Left ventricle myocardium inferior (tissue), 1 donor: ENCODE data around the gene PTPRG. TPM values are rescaled to one million over a fixed set of nuclear protein-coding genes. Genes with fewer than 3 reads are reported as not detected.

ENCODE experiments used
- DNase-seq: peaks from one replicate; pipeline ENCODE4 v3.0.0-alpha.2; 2020
- H3K27ac ChIP-seq: fragments of 200-600 bp; replicated peaks from 2 replicates; pipeline ENCODE4 v1.8.0; 2021
- H3K27me3 ChIP-seq: fragments of 200-600 bp; 2 replicates; pipeline ENCODE4 v1.8.0; 2021; ENCODE audit warnings: low read depth
- H3K36me3 ChIP-seq: fragments of 200-600 bp; 2 replicates; pipeline ENCODE4 v1.8.0; 2021
- H3K4me1 ChIP-seq: fragments of 200-600 bp; 2 replicates; pipeline ENCODE4 v1.8.0; 2021
- H3K4me3 ChIP-seq: fragments of 200-600 bp; 2 replicates; pipeline ENCODE4 v1.8.0; 2021; ENCODE audit warnings: mild to moderate bottlenecking, moderate library complexity
- H3K9me3 ChIP-seq: fragments of 200-600 bp; replicated peaks from 2 replicates; pipeline ENCODE4 v1.8.0; 2021
- intact Hi-C: fragments of 100-400 bp; cut with micrococcal nuclease; formaldehyde crosslinking; loops from one replicate; pipeline ENCODE4 v1.11.0; 2022
- total RNA-seq: library from RNA; stranded (reverse); fragmentation: NEBNext Ultra II Directional; extraction: Animal tissue kit (Norgen Biotek cat#: 25700); gene quantifications from one replicate; pipeline ENCODE4 v1.2.1, GENCODE V29; 2021
- TF ChIP-seq, protein P1 (sequence below): fragments of 200-600 bp; IDR thresholded peaks from 2 replicates; pipeline ENCODE4 v1.8.0; 2021; ENCODE audit warnings: antibody characterized with exemption, mild to moderate bottlenecking, borderline replicate concordance
- donor health status: DM: no; HTN: yes; CAD: no; lungs with severe emphysema.

Gene PTPRG
- total RNA-seq, 1 donor from 2014 or later = 29.6 TPM

DNA sequence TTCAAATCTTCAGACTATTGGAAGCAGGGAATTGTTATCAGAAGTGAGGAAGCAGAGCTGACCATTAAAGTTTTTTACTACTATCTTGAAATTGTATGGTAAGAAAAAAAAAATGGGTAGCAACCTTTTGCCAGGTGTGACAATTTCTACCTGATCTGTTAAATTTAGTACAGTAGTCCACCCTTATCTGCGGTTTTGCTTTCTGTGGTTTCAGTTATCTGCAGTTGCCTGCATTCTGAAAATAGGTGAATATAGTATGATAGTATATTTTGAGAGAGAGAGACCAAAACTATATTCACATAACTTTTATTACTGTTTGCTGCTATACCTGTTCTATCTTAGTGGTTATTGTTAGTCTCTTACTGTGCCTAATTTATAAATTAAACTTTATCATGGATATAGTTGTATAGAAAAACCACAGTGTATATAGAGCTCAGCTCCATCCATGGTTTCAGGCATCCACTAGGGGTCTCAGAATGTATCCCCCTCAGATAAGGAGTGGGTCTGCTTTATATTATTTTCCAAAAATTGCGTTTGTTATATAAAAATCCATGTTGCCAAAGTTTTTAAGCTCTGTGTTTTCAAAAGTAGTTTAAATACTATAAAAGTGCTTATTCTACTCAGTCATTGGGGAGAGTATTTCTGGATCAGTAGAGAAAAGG is 69.9 kb downstream of the PTPRG start:
- Histone ChIP-seq H3K27ac (no peak overlapping the region), H3K9me3 (peaks cover 14% of the 10 kb centered on the region), H3K36me3 (no peaks in the 10 kb centered on the region), H3K4me3 (no peak overlapping the region), H3K4me1 (peaks cover 73% of the 10 kb centered on the region), H3K27me3 (no peaks in the 10 kb centered on the region)
- DNase-seq = no peak
- TF ChIP-seq, protein P1, sequence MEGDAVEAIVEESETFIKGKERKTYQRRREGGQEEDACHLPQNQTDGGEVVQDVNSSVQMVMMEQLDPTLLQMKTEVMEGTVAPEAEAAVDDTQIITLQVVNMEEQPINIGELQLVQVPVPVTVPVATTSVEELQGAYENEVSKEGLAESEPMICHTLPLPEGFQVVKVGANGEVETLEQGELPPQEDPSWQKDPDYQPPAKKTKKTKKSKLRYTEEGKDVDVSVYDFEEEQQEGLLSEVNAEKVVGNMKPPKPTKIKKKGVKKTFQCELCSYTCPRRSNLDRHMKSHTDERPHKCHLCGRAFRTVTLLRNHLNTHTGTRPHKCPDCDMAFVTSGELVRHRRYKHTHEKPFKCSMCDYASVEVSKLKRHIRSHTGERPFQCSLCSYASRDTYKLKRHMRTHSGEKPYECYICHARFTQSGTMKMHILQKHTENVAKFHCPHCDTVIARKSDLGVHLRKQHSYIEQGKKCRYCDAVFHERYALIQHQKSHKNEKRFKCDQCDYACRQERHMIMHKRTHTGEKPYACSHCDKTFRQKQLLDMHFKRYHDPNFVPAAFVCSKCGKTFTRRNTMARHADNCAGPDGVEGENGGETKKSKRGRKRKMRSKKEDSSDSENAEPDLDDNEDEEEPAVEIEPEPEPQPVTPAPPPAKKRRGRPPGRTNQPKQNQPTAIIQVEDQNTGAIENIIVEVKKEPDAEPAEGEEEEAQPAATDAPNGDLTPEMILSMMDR = no peak
- intact Hi-C loops = no loop called here

DNA sequence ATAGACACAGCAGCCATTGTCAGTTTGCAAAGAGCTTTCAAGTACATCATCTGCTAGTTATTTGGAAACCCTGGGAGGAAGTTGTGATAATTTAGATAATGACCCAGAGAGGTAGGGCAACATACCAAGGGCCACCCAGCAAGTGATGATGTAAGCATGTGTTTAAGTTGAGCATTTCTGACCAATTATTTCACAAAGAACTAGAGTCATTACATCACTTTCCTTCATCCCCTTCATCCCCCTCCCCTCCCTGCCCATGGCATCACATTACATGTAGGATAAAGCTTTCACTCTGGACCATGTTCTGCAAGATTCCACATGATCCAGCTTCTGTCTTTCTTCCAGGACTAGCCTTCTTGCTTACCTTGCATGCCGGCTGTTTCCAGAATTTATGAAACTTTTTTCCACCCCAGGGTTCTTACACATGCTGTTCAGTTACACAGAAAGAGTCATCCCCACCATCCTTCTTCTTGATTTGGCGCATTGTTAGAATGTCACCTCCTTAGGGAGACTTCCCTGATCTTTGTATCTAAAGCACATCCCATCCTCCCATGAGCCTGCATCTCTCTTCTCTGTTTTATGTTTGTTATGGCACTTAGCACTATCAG is 71.3 kb downstream of the PTPRG start:
- peaks cover 14% of the 10 kb centered on the region for H3K9me3 ChIP-seq
- TF ChIP-seq, protein P1 = no peak
- DNase-seq = no peak
- no peaks in the 10 kb centered on the region for H3K36me3 ChIP-seq
- H3K27ac ChIP-seq = no peak overlapping the region
- H3K27me3 ChIP-seq = no peaks in the 10 kb centered on the region
- intact Hi-C loops = no loop called here
- H3K4me3 ChIP-seq = no peak overlapping the region
- H3K4me1 ChIP-seq = peaks cover 73% of the 10 kb centered on the region

DNA sequence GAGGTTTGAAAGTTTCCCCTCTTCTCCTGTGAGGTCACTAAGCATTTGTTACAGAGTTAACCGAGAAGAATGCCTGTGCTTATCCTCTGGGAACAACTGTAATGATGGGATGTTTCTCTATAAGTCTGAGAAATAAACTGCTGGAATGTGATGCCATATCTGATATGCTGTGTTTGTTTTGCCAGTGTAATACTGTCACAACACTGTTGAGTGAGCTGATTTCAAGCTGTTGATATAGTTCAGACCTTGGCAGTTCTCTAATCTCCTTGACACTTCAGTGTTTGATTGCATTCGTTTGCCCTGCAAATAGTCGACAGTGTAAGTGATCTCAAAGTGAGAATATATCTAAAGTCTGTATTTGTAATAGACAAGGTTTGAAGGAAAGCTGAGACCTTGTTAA is 73.3 kb downstream of the PTPRG start:
- no peaks in the 10 kb centered on the region for H3K36me3 ChIP-seq
- H3K4me1 ChIP-seq = peaks cover 65% of the 10 kb centered on the region
- TF ChIP-seq, protein P1 = no peak
- peak overlapping the region; percentile 4 for H3K27ac ChIP-seq
- no peaks in the 10 kb centered on the region for H3K27me3 ChIP-seq
- intact Hi-C loops = no loop called here
- peaks cover 14% of the 10 kb centered on the region for H3K9me3 ChIP-seq
- no peak for DNase-seq
- no peak overlapping the region for H3K4me3 ChIP-seq

DNA sequence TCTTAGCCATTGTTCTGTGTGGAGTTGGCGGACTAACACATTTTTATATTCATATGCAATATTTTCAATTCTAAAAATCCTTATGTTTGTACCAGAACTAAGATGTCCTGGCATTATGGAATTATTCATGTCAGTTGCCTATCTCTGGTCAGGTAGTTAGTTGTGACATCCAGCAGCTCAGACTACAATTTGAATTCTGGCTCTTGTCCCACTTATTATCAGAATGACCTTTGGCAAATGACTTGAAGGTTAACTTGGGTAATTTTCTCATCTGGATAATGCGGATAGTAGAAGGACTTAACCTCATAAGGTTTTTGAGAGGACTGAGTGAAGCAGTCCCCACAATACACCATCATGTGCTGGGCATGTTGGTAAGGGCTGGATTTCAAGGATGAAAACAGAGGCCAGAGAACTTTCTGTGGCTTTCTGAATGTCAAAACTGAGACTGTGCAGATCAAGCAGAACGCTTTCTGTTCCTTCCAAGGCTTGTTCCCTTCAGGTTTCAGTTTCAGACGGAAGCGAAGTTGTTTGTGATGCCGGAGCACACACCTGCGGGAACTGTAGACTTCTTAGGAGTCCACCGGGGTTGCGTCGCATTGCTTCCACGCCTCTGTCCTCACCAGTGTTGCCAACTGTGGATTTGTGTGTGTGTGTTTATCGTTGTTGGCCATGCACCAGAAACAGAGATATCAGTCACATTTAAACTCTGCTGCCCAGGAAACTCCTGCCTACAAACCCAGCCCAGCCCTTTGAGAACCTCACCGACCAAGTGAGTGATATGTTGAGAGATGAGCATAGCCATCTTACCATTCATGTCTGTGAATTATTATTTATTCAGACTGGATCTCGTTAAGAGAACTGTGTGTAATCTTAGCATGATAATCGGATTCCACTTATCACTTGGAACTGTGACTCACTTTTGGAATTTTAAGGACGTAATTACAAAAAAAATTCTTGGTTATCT is 76.0 kb downstream of the PTPRG start:
- Histone ChIP-seq H3K4me3 (peak overlapping the region; percentile 54), H3K4me1 (peaks cover 65% of the 10 kb centered on the region), H3K9me3 (peaks cover 14% of the 10 kb centered on the region), H3K27ac (peak overlapping the region; percentile 84), H3K27me3 (no peaks in the 10 kb centered on the region), H3K36me3 (no peaks in the 10 kb centered on the region)
- no peak for DNase-seq
- intact Hi-C loops = no loop called here
- TF ChIP-seq, protein P1 = no peak

DNA sequence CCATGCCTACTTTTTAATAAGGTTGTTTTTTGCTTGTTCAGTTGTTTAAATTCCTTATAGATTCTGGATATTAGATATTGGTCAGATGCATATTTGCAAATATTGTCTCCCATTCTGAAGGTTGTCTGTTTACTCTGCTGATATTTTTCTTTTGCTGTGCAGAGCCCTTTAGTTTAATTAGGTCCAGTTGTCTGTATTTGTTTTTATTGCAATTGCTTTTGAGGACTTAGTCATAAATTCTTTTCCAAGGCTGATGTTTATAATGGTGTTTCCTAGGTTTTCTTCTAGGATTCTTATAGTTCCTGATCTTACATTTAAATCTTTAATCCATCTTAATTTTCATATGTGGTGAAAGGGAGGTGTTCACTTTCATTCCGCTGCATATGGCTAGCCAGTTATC is 77.4 kb downstream of the PTPRG start:
- Histone ChIP-seq H3K27me3 (no peaks in the 10 kb centered on the region), H3K27ac (no peak overlapping the region), H3K4me1 (peaks cover 74% of the 10 kb centered on the region), H3K9me3 (peaks cover 2% of the 10 kb centered on the region), H3K36me3 (no peaks in the 10 kb centered on the region), H3K4me3 (no peak overlapping the region)
- DNase-seq = no peak
- TF ChIP-seq, protein P1 = no peak
- intact Hi-C loops = no loop called here
